ENCODE results near the gene IRF1.

DNA sequence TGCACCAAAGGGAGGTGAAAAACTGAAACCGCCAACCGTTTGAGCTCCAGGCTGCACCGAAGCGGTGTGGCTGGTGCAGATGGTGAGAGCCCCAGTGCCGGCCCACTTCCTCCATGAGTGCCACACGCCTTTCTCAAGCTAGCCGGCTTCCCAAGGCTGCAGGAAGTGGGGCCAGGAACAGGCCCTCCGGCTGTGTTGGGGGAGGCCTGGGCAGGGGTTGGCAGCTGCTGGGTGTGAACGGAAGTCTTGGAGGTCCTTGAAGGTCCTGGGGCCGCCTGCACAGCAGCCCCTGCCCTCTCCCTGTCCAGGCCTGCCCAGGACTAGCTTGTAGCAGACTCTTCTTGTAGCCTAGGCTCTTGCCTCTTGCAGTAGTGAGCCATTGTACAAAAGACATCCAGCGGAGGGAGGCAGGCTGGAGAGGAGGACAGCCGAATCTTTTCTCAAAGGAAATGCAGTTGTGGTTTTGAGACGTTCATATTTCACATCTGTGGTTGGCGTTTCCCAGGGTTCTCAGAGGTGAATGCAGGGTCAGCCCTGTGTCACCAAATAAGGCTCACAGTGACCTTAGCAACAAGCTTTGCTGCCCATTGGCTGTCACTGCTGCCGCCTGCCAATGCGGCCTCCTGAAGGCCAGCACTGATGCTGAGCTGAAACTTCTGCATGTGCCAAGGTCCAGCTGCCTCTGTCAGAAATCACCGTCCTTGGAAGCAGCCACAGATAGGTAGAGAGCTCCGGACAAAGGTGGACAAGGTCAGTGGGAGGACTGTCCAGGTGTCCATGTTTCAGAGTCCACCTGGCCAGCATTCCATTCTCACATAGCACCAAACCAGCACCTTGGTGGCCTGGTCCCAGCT is 23.9 kb downstream of the IRF1 start:
- TF ChIP-seq, protein P1, sequence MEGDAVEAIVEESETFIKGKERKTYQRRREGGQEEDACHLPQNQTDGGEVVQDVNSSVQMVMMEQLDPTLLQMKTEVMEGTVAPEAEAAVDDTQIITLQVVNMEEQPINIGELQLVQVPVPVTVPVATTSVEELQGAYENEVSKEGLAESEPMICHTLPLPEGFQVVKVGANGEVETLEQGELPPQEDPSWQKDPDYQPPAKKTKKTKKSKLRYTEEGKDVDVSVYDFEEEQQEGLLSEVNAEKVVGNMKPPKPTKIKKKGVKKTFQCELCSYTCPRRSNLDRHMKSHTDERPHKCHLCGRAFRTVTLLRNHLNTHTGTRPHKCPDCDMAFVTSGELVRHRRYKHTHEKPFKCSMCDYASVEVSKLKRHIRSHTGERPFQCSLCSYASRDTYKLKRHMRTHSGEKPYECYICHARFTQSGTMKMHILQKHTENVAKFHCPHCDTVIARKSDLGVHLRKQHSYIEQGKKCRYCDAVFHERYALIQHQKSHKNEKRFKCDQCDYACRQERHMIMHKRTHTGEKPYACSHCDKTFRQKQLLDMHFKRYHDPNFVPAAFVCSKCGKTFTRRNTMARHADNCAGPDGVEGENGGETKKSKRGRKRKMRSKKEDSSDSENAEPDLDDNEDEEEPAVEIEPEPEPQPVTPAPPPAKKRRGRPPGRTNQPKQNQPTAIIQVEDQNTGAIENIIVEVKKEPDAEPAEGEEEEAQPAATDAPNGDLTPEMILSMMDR (IDR thresholded peaks at IDR 0.05) = no peak
- no peak for TF ChIP-seq POLR2A (IDR thresholded peaks at IDR 0.05)
